Hematopoietic multipotent progenitor cell treated with erythropoietin and hydrocortisone succinate and interleukin-3 and kit ligand, for 8 days (in vitro differentiated cells): ENCODE data around the gene SRM.
"Not testable (repeated sequence)": the region's sequence is repeated elsewhere in the genome, so short reads cannot be mapped to it uniquely, and the experiment has no call there.

Source experiments
- DNase-seq: peaks from one replicate; pipeline ENCODE4 v3.0.0-alpha.2; 2015

SRM gene

DNA sequence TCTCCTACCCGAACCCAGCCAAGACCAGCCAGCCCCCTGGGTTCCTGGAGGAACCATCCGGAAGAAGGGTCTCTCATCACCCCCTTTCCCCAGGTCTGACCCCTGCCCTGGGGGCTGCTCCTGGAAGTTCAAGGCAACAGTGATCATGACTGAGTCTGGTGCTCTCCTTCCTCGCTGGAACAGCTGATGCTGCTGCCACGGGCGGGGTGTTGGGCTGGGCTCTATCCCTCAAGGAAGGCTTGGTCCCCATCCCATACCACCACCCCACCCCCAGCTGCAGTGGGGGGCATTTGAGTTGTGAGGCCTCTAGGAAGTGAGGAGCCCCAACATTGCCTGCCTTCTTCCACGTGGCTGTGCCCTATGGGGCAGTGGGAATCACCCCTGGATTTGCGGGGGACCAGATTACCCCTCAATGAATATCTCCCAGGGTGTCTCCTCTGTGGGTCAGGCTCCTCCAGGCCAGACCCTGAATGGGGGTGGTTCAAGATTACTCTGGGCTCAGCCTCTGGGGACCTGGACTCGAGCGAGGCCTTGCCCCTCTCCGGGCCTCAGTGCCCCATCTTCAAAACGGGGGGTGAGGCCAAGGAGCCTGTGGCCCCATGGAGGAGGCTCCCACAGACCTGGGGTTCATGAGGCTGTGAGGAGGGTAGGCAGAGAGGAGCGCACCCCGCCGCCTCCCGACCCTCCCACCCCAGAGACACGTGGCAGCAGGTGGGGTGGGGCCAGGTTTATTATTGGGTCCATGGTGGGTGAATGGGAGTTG is 15.6 kb downstream of the SRM start:
- no peak for DNase-seq

DNA sequence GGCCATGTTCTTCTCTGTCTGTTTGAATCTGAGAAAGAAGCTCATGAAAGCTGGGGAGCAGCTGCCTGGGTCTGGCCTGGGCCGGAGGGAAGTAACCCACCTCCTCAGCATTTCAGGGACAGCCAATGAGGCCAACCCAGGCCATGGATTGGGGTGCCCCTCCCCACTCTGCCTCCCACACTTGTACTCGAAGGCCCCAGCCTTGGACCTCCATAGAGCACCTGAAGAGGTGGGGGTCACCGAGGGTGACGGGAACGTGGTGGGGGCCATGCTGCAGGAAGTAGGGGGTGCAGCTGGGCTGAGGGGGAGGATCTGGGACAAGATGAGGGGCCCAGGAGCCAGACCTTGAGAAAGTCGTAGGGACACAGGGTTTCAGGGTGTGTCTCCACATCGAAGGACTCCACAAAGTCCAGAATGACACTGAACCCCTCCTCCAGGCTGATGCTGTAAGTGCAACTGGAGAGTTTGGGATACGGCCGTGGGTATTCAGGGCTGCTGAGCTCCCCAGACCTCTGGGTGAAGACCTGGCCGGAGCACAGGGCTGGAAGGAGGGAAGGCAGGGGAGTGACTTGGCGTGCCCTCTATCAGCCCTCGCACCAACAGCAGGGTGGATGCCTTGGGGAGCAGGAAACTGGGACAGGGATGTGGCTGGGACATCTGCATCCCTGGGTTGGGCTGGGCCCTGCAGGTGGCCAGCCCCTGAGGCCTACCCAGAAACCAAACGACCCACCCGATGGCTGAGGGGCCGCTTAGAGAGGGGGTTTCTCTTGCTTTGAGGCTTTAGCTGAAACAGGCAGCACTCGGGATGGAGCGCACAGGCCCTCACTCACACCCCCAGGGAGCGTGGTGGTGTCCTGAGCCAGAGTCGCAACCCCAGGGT is 16.6 kb downstream of the SRM start:
- DNase-seq, result no peak

- DNase-seq, result no peak
These were observed 17.8 kb downstream of the SRM start for GRCh38 chr1:11042065-11042464.

DNA sequence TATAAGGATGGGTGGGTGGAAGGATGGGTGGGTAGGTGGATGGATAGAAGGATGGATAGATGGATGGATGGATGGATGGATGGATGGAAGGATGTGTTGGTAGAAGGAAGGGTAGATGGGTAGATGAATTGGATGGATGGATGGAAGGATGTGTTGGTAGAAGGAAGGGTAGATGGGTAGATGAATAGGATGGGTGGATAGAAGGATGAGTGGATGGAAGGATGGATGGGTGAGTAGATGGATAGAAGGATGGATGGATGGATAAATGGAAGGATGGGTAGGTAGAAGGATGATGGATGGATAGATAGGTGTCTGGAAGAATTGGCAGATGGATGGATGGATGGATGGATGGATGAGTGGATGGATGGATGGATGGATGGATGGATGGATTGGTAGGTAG is 18.8 kb downstream of the SRM start:
- no peak for DNase-seq

DNA sequence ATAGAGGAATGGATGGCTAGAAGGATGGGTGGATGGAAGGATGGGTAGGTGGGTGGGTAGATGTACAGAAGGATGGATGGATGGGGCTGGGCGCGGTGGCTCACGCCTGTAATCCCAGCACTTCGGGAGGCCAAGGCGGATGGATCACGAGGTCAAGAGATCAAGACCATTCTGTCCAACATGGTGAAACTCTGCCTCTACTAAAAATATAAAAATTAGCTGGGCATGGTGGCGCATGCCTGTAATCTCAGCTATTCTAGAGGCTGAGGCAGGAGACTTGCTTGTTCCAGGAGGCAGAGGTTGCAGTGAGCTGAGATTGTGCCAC is 19.8 kb downstream of the SRM start:
- DNase-seq, result not testable (repeated sequence)

- DNase-seq, result no peak
These were observed 20.3 kb downstream of the SRM start for GRCh38 chr1:11039351-11040104.

- peak; percentile 81 for DNase-seq
These were observed 22.1 kb downstream of the SRM start for GRCh38 chr1:11037740-11038182.

GRCh38 chr1:11037019-11037739 is 22.6 kb downstream of the SRM start:
- not testable (repeated sequence) for DNase-seq

DNA sequence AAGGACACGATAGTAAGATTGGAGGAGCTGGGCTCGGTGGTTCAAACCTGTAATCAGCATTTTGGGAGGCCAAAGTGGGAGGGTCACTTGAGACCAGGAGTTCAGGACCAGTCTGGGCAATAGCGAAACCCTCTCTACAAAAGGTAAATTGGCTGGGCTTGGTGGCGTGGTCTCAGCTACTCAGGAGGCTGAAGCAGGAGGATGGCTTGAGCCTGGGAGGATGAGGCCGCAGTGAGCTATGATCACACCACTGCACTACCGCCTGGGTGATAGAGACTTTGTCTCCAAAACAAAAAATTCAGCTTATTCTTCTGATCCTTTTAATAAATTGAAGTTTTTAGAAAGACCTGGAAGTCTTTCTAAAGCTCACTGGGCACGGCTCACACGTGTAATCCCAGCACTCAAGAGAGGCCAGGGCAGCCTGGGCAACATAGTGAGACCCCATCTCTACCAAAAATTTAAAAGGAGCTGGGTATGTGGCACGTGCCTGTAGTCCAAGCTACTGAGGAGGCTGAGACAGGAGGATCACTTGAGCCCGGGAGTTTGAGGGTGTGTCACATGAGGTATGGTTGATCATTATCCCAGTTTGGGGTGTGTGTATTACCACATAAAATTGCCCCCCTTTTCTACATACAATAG is 28.1 kb downstream of the SRM start:
- no peak for DNase-seq

DNA sequence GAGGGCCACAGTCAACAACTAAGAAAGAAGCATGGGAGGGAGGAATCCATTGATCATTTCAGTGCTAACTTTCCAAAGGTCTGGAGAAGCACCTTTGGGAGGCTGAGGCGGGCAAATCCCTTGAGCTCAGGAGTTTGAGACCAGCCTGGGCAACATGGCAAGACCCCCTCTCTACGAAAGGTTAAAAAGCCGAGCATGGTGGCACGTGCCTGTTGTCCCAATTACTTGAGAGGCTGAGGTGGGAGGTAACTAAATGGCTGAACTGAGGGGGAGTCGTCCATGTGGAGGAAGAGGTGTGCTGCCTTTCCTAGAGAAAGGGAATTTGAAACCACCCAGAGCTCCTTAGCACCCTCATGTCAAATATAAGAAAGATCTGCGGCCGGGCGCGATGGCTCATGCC is 29.0 kb downstream of the SRM start:
- DNase-seq, result no peak

- no peak for DNase-seq
These were observed 31.8 kb downstream of the SRM start for GRCh38 chr1:11028018-11028417.

- no peak for DNase-seq
These were observed 32.5 kb downstream of the SRM start for GRCh38 chr1:11027316-11027715.

- DNase-seq, result no peak
These were observed 32.9 kb downstream of the SRM start for GRCh38 chr1:11026903-11027302.

DNA sequence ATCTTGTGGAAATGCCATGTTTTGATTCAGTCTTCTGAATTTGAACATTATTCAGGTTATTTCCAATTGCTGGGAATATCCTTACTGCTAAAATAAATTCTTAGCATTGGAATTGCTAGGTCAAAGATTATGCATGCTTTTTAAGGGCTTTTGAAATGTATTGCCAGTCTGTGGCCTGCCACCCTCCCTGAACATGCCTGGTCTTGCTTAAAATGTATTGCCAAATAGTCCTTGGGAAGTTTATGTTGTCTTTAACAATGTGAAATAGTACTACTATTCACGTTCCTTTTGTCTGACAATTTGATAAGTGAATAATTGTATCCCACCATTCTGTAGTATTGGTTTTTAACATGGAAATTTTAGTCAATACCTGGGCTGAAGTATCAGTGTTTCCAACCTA is 33.8 kb downstream of the SRM start:
- DNase-seq, result no peak

DNA sequence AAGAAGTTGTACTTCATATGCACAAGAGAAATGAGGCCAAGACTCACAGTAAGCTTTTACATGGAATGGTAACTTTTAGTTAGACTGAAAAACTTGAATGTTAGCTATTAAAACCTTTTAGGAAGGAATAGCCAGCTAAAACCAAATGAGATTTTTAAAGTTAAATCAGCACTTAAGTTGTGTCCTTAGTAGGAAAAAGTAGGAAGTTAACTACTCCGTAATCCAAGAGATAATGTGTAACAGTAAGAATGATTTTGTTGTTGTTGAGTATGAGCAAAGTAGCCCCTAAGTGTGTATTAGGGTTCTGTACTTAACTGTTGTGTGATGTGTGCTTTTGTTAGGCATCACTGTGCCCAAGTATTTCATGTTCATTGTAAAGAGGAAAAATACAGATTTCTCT is 34.2 kb downstream of the SRM start:
- no peak for DNase-seq

DNA sequence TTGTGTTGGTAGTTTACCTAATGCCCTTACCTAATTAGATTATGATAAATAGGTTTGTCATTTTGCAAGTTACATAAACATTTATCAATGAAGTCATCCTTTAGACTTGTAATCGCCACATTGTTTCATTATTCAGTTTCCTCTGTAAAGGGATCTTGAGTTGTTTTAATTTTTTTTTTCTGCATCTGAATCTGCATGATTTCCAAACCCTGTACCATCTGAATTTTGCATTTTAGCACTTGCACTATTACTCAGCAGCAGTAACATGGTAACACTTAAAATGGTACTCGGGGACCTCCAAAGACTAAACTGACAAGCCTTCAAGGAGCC is 35.0 kb downstream of the SRM start:
- DNase-seq, result no peak

GRCh38 chr1:11024154-11024873 is 35.5 kb downstream of the SRM start:
- DNase-seq, result no peak

GRCh38 chr1:11023201-11023600 is 36.6 kb downstream of the SRM start:
- no peak for DNase-seq

DNA sequence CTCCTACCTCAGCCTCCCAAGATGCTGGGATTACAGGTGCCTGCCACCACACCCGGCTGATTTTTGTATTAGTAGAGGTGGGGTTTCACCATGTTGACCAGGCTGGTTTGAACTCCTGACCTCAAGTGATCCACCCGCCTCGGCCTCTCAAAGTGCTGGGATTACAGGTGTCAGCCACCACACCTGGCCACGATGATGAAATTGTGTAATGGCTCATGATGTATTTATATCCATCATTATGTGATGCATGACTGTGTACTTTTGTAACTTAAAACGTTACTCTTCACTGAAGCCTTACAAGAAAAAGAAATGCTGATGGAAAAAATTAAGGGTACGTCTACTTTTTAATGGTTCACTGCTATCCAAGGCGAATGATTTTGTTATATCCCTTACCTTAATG is 39.8 kb downstream of the SRM start:
- DNase-seq, result no peak

GRCh38 chr1:11019358-11019757 is 40.5 kb downstream of the SRM start:
- not testable (repeated sequence) for DNase-seq

- DNase-seq, result no peak
These were observed 46.7 kb downstream of the SRM start for GRCh38 chr1:11013160-11013531.
